Loucy (cell line): ENCODE results near the gene TRIM46.

Experiments
- H2AFZ ChIP-seq: fragments of 200-600 bp; sonication (generic); 2 replicates; pipeline ENCODE4 v1.6.0; 2016; ENCODE audit warnings: antibody characterized with exemption, mild to moderate bottlenecking, low read length, moderate library complexity
- H3F3A ChIP-seq: fragments of 200-600 bp; 2 replicates; pipeline ENCODE4 v1.6.0; 2016; ENCODE audit warnings: antibody characterized with exemption, low read depth, mild to moderate bottlenecking
- H3K27me3 ChIP-seq: fragments of 200-600 bp; sonication (generic); 2 replicates; pipeline ENCODE4 v1.6.1; 2014; ENCODE audit warnings: low read length, mild to moderate bottlenecking; ENCODE audit not compliant: insufficient read depth, poor library complexity, severe bottlenecking
- H3K36me3 ChIP-seq: fragments of 200-600 bp; sonication (generic); 2 replicates; pipeline ENCODE4 v1.6.1; 2016; ENCODE audit warnings: low read length; ENCODE audit not compliant: insufficient read depth
- H3K4me1 ChIP-seq: fragments of 200-600 bp; sonication (generic); 2 replicates; pipeline ENCODE4 v1.5.1; 2014; ENCODE audit warnings: low read length, mild to moderate bottlenecking; ENCODE audit not compliant: insufficient read depth, poor library complexity, severe bottlenecking
- H3K4me2 ChIP-seq: fragments of 200-600 bp; sonication (generic); 2 replicates; pipeline ENCODE4 v1.6.0; 2014; ENCODE audit warnings: antibody characterized with exemption, low read length, low read depth, mild to moderate bottlenecking; ENCODE audit not compliant: poor library complexity, severe bottlenecking
- H3K4me3 ChIP-seq: fragments of 200-600 bp; sonication (generic); 2 replicates; pipeline ENCODE4 v1.5.1; 2014; ENCODE audit warnings: low read length, mild to moderate bottlenecking, mixed read lengths; ENCODE audit not compliant: poor library complexity, severe bottlenecking
- H3K79me2 ChIP-seq: fragments of 200-600 bp; sonication (generic); 2 replicates; pipeline ENCODE4 v1.6.1; 2014; ENCODE audit warnings: low read length; ENCODE audit not compliant: insufficient read depth
- H3K9ac ChIP-seq: fragments of 200-600 bp; sonication (generic); 2 replicates; pipeline ENCODE4 v1.6.0; 2014; ENCODE audit warnings: mild to moderate bottlenecking, low read depth, low read length, moderate library complexity; ENCODE audit not compliant: poor library complexity, severe bottlenecking
- H3K9me2 ChIP-seq: fragments of 200-600 bp; sonication (generic); replicated peaks from 2 replicates; pipeline ENCODE4 v1.6.1; 2016; ENCODE audit warnings: low read depth, low read length, mixed read lengths
- H3K9me3 ChIP-seq: fragments of 200-600 bp; sonication (generic); 2 replicates; pipeline ENCODE4 v1.6.1; 2014; ENCODE audit warnings: mild to moderate bottlenecking, antibody characterized with exemption, low read length, low read depth; ENCODE audit not compliant: insufficient read depth
- H4K20me1 ChIP-seq: fragments of 200-600 bp; sonication (generic); 2 replicates; pipeline ENCODE4 v1.6.0; 2014; ENCODE audit warnings: antibody characterized with exemption, low read length, mild to moderate bottlenecking; ENCODE audit not compliant: insufficient read depth, poor library complexity, severe bottlenecking
- EZH2phosphoT487 ChIP-seq: fragments of 200-600 bp; IDR thresholded peaks from 2 replicates; pipeline ENCODE4 v1.6.1; 2018; ENCODE audit warnings: antibody characterized with exemption, mild to moderate bottlenecking, moderate library complexity, borderline replicate concordance
- TF ChIP-seq, protein P1 (sequence below): fragments of 200-600 bp; sonication (generic); conservative IDR thresholded peaks from 2 replicates; pipeline ENCODE4 v1.5.1; 2014; ENCODE audit warnings: mild to moderate bottlenecking, antibody characterized with exemption, low read length

The TRIM46 gene

DNA sequence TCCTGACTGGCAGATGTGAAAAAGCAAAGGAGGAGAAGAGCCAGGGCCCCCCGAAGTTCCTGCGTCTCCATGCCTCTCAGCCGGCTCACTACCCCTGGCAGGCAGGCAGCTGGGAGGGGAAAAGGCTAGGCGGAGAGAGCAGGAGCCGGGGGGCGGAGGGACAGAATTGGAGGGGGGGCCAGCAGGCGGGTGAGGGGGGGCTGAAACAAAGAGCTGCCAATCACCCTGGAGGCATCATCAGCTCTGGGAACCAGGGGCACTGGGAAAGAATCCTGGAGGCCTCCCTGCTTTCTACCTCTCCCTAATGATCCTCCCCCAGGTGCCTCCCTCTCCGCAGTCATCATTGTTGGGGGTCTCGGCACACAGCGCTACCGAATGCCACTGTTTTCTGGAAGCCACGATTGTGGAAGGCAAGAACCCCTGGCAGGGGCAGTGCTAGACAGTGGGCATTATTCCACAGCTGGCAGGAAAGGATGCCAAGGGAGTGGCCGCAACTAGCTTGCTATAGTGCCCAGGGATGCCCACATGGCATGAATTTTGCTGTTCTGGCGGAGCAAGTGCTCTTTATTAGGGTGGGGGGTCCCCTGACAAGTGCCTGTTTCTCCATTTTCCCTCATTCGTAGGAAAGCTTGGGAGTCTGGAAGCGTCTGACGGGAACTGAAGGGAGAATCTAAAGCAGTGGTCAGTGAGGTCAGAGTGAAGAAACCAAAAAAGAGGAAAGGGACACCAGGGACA lies 34.3 kb downstream of the TRIM46 start, which contains the start of gene THBS3:
THBS3 (minus strand) TSS at position 92 of the 735 bp plus-strand sequence; CDS start at position 71, 21 bp downstream.
- Histone ChIP-seq H3K36me3 (no peaks in the 10 kb centered on the region), H3K79me2 (peaks cover 16% of the 10 kb centered on the region), H3K4me1 (peaks cover 28% of the 10 kb centered on the region), H3K9me2 (no peaks in the 10 kb centered on the region), H3F3A (no peaks in the 10 kb centered on the region), H3K4me2 (peak within 1 kb of the TSS; percentile 99), H3K9me3 (no peaks in the 10 kb centered on the region), H3K27me3 (no peaks in the 10 kb centered on the region), H3K4me3 (peak within 1 kb of the TSS; percentile 91), H2AFZ (peak within 1 kb of the TSS; percentile 91), H4K20me1 (no peaks in the 10 kb centered on the region), H3K9ac (peak within 1 kb of the TSS; percentile 81)
- no peak for TF ChIP-seq EZH2phosphoT487
- TF ChIP-seq, protein P1, sequence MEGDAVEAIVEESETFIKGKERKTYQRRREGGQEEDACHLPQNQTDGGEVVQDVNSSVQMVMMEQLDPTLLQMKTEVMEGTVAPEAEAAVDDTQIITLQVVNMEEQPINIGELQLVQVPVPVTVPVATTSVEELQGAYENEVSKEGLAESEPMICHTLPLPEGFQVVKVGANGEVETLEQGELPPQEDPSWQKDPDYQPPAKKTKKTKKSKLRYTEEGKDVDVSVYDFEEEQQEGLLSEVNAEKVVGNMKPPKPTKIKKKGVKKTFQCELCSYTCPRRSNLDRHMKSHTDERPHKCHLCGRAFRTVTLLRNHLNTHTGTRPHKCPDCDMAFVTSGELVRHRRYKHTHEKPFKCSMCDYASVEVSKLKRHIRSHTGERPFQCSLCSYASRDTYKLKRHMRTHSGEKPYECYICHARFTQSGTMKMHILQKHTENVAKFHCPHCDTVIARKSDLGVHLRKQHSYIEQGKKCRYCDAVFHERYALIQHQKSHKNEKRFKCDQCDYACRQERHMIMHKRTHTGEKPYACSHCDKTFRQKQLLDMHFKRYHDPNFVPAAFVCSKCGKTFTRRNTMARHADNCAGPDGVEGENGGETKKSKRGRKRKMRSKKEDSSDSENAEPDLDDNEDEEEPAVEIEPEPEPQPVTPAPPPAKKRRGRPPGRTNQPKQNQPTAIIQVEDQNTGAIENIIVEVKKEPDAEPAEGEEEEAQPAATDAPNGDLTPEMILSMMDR: no peak

DNA sequence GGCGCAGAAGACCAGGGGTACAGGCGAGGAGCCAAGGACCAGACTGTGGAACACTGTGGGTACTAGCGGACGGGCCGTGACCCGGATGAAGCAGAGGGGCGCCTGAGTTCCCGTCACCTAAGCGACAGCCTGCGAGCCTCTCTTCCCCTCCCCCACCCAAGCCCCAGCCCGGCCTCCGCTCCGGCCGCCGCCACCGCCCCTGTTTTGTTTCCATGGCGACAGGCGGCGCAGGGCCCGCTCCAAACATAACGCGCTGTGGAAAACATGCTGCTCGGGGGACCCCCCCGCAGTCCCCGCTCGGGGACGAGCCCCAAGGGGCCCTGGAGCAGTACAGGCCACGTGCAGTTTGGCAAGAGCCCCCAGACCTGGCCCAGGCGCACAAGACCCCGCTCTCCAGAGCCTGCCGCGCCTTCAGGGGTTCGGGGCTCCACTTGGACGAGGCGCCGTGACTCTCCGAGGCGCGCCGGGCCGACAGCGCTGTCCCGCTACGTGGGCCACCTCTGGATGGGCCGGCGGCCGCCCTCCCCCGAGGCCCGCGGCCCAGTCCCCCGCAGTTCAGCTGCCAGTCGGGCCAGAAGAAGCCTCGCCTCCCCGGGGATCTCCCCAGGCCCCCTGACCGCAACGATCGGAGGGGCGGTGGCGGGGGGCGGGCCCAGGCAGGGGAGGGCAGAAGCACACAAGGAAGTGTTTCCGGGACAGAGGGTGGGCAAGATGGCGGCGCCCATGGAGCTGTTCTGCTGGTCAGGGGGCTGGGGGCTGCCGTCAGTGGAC lies 35.1 kb downstream of the TRIM46 start, which contains the start of gene MTX1:
MTX1 (plus strand) TSS at position 155 of the 771 bp plus-strand sequence; CDS start at position 265, 110 bp downstream.
- Histone ChIP-seq H3K9ac (peak within 1 kb of the TSS; percentile 81), H3K27me3 (no peaks in the 10 kb centered on the region), H3K36me3 (no peaks in the 10 kb centered on the region), H3K4me2 (peak within 1 kb of the TSS; percentile 99), H3K4me3 (peak within 1 kb of the TSS; percentile 91), H3K79me2 (peaks cover 16% of the 10 kb centered on the region), H4K20me1 (no peaks in the 10 kb centered on the region), H2AFZ (peak within 1 kb of the TSS; percentile 91), H3K4me1 (peaks cover 28% of the 10 kb centered on the region), H3F3A (no peaks in the 10 kb centered on the region), H3K9me2 (no peaks in the 10 kb centered on the region), H3K9me3 (no peaks in the 10 kb centered on the region)
- TF ChIP-seq, protein P1: no peak
- no peak for TF ChIP-seq EZH2phosphoT487

DNA sequence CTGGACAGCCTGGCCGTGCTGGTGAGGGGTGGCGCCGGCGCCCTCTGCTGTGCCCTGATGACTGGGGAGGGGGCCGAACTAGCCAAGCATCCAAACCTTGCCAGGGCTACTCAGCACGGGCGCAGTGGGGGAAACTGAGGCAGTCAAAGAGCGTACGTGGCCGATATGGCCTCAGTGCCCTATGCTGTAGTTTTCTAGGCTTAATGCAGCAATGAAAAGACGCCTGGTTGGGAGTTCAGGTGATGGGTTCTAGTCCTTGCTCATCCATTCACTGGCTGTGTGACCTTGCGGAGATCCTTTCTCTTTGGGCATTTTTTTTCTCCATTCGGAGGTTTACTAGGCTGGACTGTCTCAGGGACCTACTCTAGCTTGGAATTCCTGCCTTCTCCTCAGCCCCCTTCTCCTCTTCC lies 35.7 kb downstream of the TRIM46 start:
- peak overlapping the region; percentile 81 for H3K9ac ChIP-seq
- H3K4me2 ChIP-seq: peak overlapping the region; percentile 99
- no peaks in the 10 kb centered on the region for H3K36me3 ChIP-seq
- H3K9me3 ChIP-seq: no peaks in the 10 kb centered on the region
- H2AFZ ChIP-seq: peak overlapping the region; percentile 91
- H3F3A ChIP-seq: no peaks in the 10 kb centered on the region
- H3K4me3 ChIP-seq: peak overlapping the region; percentile 91
- H3K4me1 ChIP-seq: peaks cover 28% of the 10 kb centered on the region
- H3K27me3 ChIP-seq: no peaks in the 10 kb centered on the region
- H3K9me2 ChIP-seq: no peaks in the 10 kb centered on the region
- no peak for TF ChIP-seq EZH2phosphoT487
- H4K20me1 ChIP-seq: no peaks in the 10 kb centered on the region
- peaks cover 16% of the 10 kb centered on the region for H3K79me2 ChIP-seq
